K562 (cell line): ENCODE data around the gene ADAM15. TPM values are rescaled to one million over a fixed set of nuclear protein-coding genes. Genes with fewer than 3 reads are reported as not detected.

ENCODE experiments used
- CREB3L1 ChIP-seq: fragments of 450-650 bp; IDR thresholded peaks from 2 replicates; pipeline ENCODE4 v1.6.1; 2014; ENCODE audit warnings: low read depth, mild to moderate bottlenecking, moderate library complexity, borderline replicate concordance
- CTBP1 ChIP-seq: fragments of 450-650 bp; IDR thresholded peaks from 2 replicates; pipeline ENCODE4 v1.6.1; 2016; ENCODE audit warnings: borderline replicate concordance
- CTCFL ChIP-seq: IDR thresholded peaks from 2 replicates; pipeline ENCODE4 v1.6.1; 2011; ENCODE audit warnings: borderline replicate concordance, low read depth, mild to moderate bottlenecking, moderate library complexity, low read length; ENCODE audit not compliant: insufficient read depth, poor library complexity, severe bottlenecking
- E2F5 ChIP-seq: sonication (generic); formaldehyde crosslinking; IDR thresholded peaks from 2 replicates; pipeline ENCODE4 v1.8.0; 2022; ENCODE audit warnings: mild to moderate bottlenecking, missing genetic modification reagents
- FOXJ2 ChIP-seq: fragments of 200-800 bp; sonication (Bioruptor generic); IDR thresholded peaks from 2 replicates; pipeline ENCODE4 v1.6.1; 2016; ENCODE audit warnings: missing genetic modification characterization, missing compliant biosample characterization
- FOXK2 ChIP-seq, 2 experiments: fragments of 450-650 bp; IDR thresholded peaks in 1 of 2; conservative IDR thresholded peaks in 1 of 2; 2 replicates each; pipeline ENCODE4 v1.6.1; 2016; ENCODE audit warnings: low read depth in 2 of 2, mild to moderate bottlenecking in 1 of 2
- IFI16 ChIP-seq: fragments of 250-450 bp; sonication (Bioruptor Pico); IDR thresholded peaks from 2 replicates; pipeline ENCODE4 v2.1.2; 2022; ENCODE audit warnings: mild to moderate bottlenecking, inconsistent platforms
- JUN ChIP-seq, 2 experiments: sonication (generic) in 1 of 2; formaldehyde crosslinking in 1 of 2; IDR thresholded peaks; 2 replicates each; pipeline versions ENCODE4 v1.6.1 to v1.8.0; 2012 to 2022; ENCODE audit warnings: borderline replicate concordance in 2 of 2, mild to moderate bottlenecking in 2 of 2, improper control_type of control experiment in 1 of 2, low read depth in 1 of 2, low read length in 1 of 2, missing genetic modification reagents in 1 of 2
- KDM4B ChIP-seq, 2 experiments: fragments of 450-650 bp in 1 of 2; sonication (generic) in 1 of 2; IDR thresholded peaks; 2 replicates each; pipeline ENCODE4 v1.6.1; 2016 to 2017; ENCODE audit warnings: borderline replicate concordance in 2 of 2, antibody characterized with exemption in 1 of 2, low read depth in 1 of 2, mild to moderate bottlenecking in 1 of 2
- L3MBTL2 ChIP-seq: fragments of 450-650 bp; IDR thresholded peaks from 2 replicates; pipeline ENCODE4 v1.6.1; 2016; ENCODE audit warnings: mild to moderate bottlenecking, moderate library complexity
- POLR2B ChIP-seq: fragments of 450-650 bp; IDR thresholded peaks from 2 replicates; pipeline ENCODE4 v1.6.1; 2018; ENCODE audit warnings: low read depth; ENCODE audit not compliant: partially characterized antibody
- RNF219 ChIP-seq: fragments of 250-450 bp; sonication (Bioruptor Pico); IDR thresholded peaks from 2 replicates; pipeline ENCODE4 v1.5.0; 2022; ENCODE audit warnings: mild to moderate bottlenecking
- SMC3 ChIP-seq: conservative IDR thresholded peaks from 2 replicates; pipeline ENCODE4 v1.6.1; 2011; ENCODE audit warnings: low read depth, low read length, improper control_type of control experiment; ENCODE audit not compliant: insufficient read depth
- ZBTB26 ChIP-seq: fragments of 450-650 bp; formaldehyde crosslinking; IDR thresholded peaks from 2 replicates; pipeline ENCODE4 v1.4.0; 2022; ENCODE audit warnings: missing genetic modification characterization
- ZNF512 ChIP-seq: IDR thresholded peaks from 2 replicates; pipeline ENCODE4 v1.6.1; 2016; ENCODE audit warnings: missing genetic modification characterization, missing compliant biosample characterization
- polyA plus RNA-seq, 8 experiments: library from polyadenylated mRNA; depleted of rRNA in 4 of 8; stranded (reverse) in 5 of 8; unstranded in 3 of 8; fragments of >200 nt; fragmentation: Nextera tagmentation in 2 of 8; fragmentation: Illumina TruSeq in 1 of 8; extraction: Ambion mirVana in 2 of 8; extraction: Trizol in 1 of 8; gene quantifications; 2 replicates each; pipeline versions ENCODE4 v1.2.1 to v1.2.3, GENCODE V29; 2011 to 2014; ENCODE audit warnings: inconsistent platforms in 1 of 8, missing spikeins in 1 of 8
- total RNA-seq, 7 experiments: library from RNA; depleted of rRNA in 6 of 7; stranded (reverse); fragments of >200 nt in 6 of 7; fragmentation: Illumina TruSeq in 2 of 7; extraction: Trizol in 2 of 7; gene quantifications; 2 replicates each; pipeline versions ENCODE4 v1.2.1 to v1.2.3, GENCODE V29; 2011 to 2021; ENCODE audit warnings: low replicate concordance in 1 of 7

ADAM15 gene
- total and polyA plus RNA-seq, 9 of the 15 experiments (the other 6 are each of a cell fraction or from before 2014, with no cell fraction given), result 0.69 to 72.3 (median 32.8) TPM

GRCh38 chr1:155086128-155086741 lies 35.1 kb downstream of the ADAM15 start (continued):
- TF ChIP-seq RNF219 (CRISPR knock-in tag), result no peak
- TF ChIP-seq CTBP1, result peak; percentile 18; the same call in 1 of the 2 replicates
- TF ChIP-seq ZNF512 (tag), result no peak
- TF ChIP-seq IFI16 (CRISPR knock-in tag), result no peak
- no peak for TF ChIP-seq FOXK2 (conservative IDR thresholded peaks at IDR 0.05 in 1 of 2, IDR thresholded peaks at IDR 0.05 in 1 of 2; ENCODE audit: low read depth in 2 of 2)
- TF ChIP-seq SMC3, result peak; percentile 57
- TF ChIP-seq CREB3L1, result no peak
- peak; percentile 85 for TF ChIP-seq CTCFL
- no peak for TF ChIP-seq L3MBTL2
- TF ChIP-seq KDM4B (IDR thresholded peaks at IDR 0.05; ENCODE audit: borderline replicate concordance in 2 of 2, low read depth in 1 of 2), result no peak
- TF ChIP-seq JUN (IDR thresholded peaks at IDR 0.05; ENCODE audit: borderline replicate concordance, low read depth, low read length), result no peak
- TF ChIP-seq JUN (CRISPR knock-in tag; IDR thresholded peaks at IDR 0.05; ENCODE audit: borderline replicate concordance), result no peak
- TF ChIP-seq ZBTB26, result no peak
- TF ChIP-seq FOXJ2 (tag), result no peak
- no peak for TF ChIP-seq POLR2B
- no peak for TF ChIP-seq E2F5
